Measurements from ENCODE around the gene FGD3.
"Not testable (repeated sequence)": the region's sequence is repeated elsewhere in the genome, so short reads cannot be mapped to it uniquely, and the experiment has no call there.

Gene FGD3

GRCh38 chr9:92978345-92978875 lies 31.1 kb downstream of the FGD3 start:
- no peak for FAIRE-seq

GRCh38 chr9:92979283-92980056 lies 32.1 kb downstream of the FGD3 start:
- no peak for FAIRE-seq

- no peak for FAIRE-seq
Observed at GRCh38 chr9:92980085-92980745, 32.9 kb downstream of the FGD3 start.

- no peak for FAIRE-seq
Observed at GRCh38 chr9:92982130-92982529, 34.8 kb downstream of the FGD3 start.

GRCh38 chr9:92983984-92984589 lies 36.8 kb downstream of the FGD3 start:
- FAIRE-seq: no peak

GRCh38 chr9:92984976-92985375 lies 37.7 kb downstream of the FGD3 start:
- FAIRE-seq: no peak

- no peak for FAIRE-seq
Observed at GRCh38 chr9:92986176-92987119, 39.1 kb downstream of the FGD3 start.

- FAIRE-seq: no peak
Observed at GRCh38 chr9:92988215-92988768, 41.0 kb downstream of the FGD3 start.

GRCh38 chr9:92989561-92989960 lies 42.2 kb downstream of the FGD3 start:
- FAIRE-seq: no peak

GRCh38 chr9:92990461-92990860 lies 43.1 kb downstream of the FGD3 start:
- no peak for FAIRE-seq

- FAIRE-seq: no peak
Observed at GRCh38 chr9:92992549-92992948, 45.2 kb downstream of the FGD3 start.

- FAIRE-seq: not testable (repeated sequence)
Observed at GRCh38 chr9:92998871-92999270, 51.5 kb downstream of the FGD3 start.

GRCh38 chr9:93001031-93001430 lies 53.7 kb downstream of the FGD3 start:
- no peak for FAIRE-seq

GRCh38 chr9:93002700-93003099 lies 55.4 kb downstream of the FGD3 start:
- FAIRE-seq: no peak

- peak; percentile 9 for FAIRE-seq
Observed at GRCh38 chr9:93003552-93004407, 56.5 kb downstream of the FGD3 start.

GRCh38 chr9:93004561-93004960 lies 57.2 kb downstream of the FGD3 start:
- no peak for FAIRE-seq

GRCh38 chr9:93005876-93006275 lies 58.6 kb downstream of the FGD3 start:
- FAIRE-seq: no peak

GRCh38 chr9:93007529-93008058 lies 60.3 kb downstream of the FGD3 start:
- no peak for FAIRE-seq

GRCh38 chr9:93008457-93008856 lies 61.1 kb downstream of the FGD3 start:
- no peak for FAIRE-seq

- no peak for FAIRE-seq
Observed at GRCh38 chr9:93009337-93010015, 62.2 kb downstream of the FGD3 start.
